Inflammatory macrophage treated with lipopolysaccharide for 4 hours (primary cell): Measurements from ENCODE around the gene NEDD4L.

Source experiments
- DNase-seq: peaks from one replicate; pipeline ENCODE4 v3.0.0-alpha.2; 2020

The NEDD4L gene

GRCh38 chr18:58125183-58125582 lies 81.2 kb downstream of the NEDD4L start:
- no peak for DNase-seq

DNA sequence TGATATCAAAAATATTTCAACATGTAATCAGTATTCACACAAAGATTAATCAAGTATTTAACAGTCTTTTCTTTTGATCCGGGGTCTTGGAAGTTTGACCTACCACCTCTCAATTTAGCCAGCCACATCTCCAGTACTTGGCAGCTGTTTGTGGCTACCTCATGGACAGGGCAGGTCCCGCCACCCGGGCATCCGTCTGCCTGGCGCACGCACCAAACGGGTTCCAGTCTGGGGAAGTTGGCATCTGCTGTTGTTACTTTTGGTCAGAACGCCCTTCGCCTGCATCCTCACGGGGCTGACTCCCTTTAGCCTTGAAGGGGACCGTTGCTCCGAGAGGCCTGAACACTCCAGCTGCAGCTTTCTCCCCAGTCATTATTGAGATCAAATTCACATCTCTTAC lies 81.7 kb downstream of the NEDD4L start:
- no peak for DNase-seq

DNA sequence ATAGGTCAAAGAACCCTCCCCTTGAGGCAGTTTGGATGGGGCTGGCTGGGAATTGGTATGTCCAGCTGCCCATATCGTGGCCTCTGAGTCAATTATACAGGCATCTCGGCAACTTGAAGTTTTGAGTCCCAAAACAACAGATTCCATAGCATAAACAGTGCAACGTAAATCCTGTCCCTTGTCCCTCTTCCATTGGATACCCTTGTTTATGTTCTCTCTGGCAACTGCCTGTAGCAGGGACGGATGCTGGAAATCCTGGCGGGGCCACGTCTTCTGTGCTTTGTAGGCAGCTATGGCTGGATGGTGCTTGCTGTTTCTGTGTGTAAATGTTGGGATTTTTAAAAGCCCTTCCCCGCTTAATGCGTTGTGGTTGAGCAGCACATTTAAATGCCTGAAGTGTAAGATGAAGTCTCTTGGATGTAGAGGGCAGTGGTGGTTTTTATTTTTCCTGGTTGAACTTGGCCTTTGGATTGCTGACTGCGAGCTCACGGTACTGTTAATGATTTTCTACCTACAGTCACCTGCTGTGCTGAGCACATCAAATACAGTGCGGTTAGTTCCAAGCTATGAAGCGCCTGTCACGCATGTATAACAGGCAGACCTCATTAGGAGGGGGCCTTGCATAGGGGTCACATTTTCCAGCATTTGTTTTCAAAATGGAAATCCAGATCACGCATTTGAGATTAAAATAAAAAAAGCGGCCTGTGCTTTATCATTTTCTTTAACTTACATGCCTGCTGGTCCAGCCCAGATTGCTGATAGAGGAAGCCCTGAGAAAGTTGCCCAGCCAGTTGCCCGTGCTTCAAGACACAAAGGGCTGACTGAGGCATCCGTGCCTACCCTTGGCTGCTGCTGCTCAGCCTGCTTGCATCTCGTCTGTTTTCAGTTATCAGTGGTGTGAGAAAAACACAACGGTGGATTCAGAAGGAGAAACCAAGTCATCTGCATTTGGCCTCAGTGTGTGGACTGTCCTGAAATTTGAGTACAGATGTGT lies 84.7 kb downstream of the NEDD4L start:
- no peak for DNase-seq

DNA sequence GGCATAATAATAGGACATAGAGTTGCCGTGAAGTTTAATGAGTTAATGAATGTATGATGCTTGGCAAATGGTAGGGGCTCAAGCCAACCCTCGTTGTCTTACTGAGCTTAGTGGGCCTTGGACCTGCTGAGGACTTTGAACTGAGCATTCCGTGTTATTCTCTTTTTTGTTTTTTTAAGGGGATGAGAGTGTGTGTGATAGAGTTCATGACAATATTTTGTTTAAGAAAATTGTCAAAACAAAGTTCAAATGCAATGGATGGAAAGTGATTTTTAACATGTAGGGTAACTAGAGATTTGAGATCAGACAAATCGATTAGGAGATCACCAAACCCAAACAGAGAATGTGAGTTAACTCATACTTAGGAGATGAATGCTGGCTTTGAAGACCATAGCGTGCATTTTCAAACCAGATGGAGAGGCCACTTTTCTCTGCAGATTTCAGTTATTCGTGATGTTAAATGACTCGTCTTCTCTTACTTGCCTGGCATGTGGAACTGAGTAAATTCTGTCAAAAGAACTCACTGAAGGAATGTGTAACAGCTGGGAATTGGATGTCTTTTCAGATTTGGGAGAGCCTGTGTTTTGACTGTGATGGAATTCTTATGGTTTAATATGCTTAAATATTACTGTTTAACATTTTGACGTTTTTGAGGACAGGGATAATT lies 88.7 kb downstream of the NEDD4L start:
- no peak for DNase-seq

GRCh38 chr18:58135183-58135641 lies 91.2 kb downstream of the NEDD4L start:
- peak; percentile 2 for DNase-seq

DNA sequence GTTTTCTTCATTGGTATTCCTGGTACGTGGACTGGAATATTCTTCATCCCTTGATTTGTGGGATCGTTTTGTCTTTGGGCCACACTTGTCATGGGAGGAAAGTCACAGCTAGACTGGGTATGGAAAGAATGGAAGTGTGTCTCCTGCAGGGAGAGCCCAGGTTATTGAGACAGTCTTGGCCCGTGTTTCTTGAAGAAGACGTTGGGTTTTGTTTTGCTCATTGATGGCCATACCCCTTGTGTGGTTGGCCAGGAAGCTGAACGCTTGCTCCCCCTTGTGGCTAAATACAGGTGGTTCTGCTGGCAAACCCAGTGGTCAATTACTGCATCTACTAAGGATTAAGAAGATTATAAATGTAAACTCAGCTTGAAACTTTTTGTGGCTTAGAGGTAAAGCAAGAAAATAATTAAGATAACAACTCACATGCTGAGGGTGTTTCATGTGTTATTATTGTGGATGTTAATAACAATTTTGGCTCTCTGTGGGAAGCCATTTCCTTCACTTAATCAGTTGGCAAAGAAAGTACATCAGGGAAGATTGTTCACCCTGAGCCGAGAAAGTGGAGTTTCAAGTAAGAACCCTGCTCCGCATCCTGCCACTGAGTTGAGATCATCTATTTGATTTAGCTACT lies 91.8 kb downstream of the NEDD4L start:
- peak; percentile 64 for DNase-seq

GRCh38 chr18:58136879-58137278 lies 92.9 kb downstream of the NEDD4L start:
- no peak for DNase-seq

DNA sequence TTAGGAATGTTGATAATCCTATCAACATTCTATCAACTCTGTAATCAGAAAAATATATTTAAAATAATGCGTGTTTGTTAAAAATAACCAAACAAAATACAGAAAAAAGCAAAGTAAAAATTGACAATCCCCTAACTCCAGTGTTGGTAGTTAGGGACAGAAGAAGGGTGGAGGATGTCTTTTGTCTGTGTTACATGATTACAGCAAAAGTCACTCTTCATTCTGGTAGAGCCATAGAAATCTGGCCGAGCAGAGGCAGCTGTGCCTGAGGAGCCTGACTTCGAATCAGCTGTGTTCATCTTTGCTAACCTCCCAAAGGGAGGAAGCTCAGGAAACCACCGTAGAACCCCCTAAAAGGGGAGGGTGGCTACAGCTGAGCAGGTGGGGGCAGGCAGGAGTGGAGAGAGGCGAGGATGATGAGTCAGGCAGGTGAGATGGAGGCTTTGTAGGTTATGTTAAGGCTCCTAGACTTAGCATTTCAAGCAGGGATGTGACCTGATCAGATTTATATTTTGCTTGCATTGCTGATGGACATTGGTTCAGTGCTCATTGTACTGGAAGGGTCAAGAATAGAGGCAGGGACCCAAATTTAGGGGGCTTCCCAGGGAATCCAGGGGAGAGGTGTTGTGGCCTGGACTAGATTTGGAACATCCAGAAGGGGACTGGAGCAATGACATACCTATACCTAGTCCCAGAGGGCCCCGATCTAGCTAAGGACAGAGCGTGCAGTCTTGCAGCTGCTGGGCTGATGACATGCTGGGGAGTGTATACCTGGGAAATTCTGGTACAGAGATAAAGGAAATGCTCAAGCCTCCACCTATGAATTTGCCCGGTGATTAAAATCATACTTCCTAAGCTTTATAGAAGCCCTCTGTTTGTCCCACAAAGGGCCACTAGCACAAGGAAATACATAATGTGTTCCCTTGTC lies 95.7 kb downstream of the NEDD4L start:
- DNase-seq: no peak

DNA sequence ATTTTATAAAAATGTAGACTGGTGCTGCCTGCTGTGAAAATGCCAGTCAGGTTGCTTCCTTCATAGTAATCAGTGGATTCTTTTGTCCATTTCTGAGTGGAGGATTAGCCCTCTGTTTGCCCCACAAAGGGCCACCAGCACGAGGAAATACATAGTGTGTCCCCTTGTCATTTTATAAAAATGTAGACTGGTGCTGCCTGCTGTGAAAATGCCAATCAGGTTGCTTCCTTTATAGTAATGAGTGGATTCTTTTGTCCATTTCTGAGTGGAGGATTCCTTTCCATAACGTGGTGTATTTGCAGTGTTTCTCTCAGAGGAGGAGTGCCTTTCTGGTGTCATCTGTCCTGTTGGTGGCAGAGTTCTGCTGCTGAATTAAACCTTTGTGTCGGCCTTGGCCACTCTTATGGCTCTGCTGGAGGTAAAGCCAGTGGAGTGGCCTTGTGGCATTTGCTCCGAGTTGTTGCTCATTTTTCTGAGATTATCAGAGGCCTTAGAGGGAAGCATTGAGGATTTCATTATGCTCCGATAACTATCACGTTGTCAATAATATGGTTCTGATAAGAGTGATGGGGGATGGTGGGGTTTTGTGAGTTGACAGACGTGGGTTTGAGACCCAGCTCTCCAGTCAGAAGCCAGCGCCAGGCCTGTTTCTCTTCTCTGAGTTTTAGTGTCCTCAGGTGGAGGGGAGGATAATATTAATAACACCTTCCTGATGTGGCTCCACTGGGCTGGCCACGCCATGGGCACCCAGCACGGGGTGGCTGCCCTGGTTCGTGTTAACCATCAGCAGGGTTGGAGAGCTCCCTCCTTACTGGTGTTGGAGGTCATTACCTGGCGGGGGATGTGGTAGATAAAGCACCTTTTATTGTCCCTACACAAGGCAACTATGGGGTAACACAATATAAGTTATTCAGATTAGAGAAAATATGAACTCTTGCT lies 96.6 kb downstream of the NEDD4L start:
- no peak for DNase-seq

- no peak for DNase-seq
These were observed 99.4 kb downstream of the NEDD4L start for GRCh38 chr18:58143386-58143785.

GRCh38 chr18:58144106-58144505 lies 100.1 kb downstream of the NEDD4L start:
- no peak for DNase-seq

DNA sequence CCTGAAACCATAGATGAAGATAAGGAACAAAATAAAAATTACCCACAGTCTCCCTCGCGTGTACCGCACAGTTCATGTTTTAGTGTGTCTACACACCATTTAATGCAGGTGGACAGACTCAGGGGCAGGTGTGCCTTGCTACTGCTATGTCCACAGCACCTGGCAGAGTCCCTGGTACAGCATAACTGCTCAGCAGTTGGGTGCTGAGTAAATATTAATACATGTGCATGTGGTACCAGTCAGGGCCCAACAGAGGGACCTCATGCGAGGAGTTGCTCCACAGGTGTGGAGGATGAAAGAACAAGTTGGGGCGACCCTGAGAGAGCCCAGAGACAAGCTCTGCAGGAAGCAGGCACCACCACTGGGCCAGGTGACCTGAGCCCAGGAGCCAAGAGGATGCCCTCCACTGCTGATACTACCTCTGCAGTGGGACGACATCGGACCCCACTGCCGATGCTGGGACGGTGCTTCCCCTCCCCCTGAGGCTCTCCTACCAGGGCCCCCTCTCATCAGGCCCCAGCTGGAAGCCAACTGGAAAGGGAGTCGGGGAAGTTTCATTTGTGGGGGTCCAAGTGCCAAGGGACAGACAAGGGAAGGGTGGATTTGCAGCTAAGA lies 100.8 kb downstream of the NEDD4L start:
- DNase-seq: no peak

DNA sequence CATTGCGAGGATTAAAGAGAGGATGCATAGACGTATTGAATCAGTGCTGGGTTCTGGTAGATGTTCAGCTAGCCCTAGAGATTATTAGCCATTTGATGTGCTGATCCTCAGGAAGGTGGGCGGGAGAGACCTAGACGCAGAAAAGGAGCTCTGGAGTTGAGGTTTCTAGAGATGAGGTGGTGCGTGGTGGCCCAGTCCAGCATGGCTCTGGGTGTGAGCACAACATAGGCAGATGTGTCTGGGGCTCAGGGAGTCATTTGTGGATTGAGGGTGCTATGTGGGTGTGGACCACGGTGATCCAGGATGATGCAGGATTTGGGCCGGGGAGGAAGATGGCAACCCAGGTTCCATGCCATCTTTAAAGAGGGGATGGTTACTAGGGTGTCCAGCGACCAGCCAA lies 102.1 kb downstream of the NEDD4L start:
- DNase-seq: no peak

DNA sequence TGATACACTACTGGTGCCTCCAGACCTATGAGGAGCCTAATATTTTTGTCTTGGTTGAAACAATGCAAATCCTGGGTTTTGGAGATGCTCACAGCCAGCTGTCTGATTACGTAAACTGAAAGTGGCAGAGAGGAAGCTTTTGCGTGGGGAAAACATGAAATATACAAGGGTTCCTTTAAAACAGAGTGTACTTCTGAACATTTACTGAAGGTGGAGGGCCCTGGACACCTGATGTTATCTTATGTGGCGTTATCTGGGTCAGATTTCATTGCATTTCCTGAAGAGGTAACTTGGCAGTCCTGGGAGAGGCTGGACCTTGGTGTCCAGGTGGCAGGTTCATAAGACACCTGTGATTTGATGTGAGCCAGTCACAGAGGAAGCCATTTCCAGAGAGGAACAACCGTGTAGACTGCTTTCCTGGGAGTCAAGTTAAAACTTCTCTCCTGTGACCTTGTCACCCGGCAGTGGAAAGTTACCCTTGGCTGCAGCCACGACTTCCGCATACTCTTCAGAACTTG lies 105.0 kb downstream of the NEDD4L start:
- DNase-seq: peak; percentile 52

DNA sequence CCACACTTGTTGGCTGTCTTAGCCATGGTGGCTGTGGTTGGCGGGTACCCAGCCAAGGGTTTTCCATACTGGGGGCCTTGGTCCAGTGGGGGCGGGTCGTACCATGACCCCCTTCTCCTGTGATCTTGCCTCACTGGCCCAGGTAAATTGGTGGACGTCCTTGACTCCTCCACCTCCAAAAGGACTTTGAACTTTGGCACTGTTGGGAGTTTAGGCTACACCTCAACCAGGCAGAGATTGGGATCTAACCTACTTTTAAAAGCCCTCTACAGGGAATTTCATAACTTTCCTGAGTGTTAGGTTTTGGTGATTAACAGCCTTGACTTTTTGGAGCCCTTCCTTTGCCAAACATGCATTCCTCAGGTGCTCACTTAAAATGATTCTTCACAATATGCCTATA lies 106.7 kb downstream of the NEDD4L start:
- no peak for DNase-seq

GRCh38 chr18:58152216-58152615 lies 108.2 kb downstream of the NEDD4L start:
- DNase-seq: no peak

DNA sequence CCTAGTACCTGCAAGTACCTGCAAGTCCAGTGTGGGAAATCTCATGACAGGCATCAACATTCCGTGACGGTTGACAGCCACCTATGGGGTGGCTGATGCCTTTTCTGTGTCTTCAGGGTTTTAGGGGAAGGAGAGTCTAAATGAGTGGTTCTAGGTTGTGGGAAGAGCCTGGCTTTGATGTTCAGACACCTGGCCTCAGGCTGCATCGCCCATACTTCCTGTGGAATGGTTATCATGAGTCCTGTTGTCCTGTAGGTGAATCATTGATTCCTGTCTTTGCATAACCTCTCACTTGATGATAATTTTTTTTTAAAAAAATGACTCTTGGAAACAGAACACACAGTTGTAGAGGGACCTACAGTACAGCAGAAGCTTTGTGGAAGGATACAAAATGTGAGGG lies 108.9 kb downstream of the NEDD4L start:
- no peak for DNase-seq

DNA sequence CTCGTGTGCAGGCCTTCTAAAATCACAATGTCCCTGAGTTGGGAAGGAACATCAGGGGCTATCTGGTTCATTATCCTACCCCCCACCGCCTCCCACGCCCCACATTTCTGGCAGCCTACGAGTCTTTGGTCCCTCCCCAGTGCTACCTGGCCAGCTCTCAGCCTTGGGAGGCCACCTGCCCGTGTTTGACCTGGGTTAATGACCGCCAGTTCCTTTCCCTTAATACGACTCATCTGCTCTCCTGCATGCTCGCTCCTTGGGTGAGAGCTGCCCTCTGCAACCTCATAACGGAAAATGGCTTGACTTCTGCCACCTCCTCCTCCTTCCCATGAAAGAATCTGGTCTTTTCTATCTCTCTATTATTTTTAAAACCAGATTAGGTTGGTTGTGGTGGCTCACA lies 112.5 kb downstream of the NEDD4L start:
- no peak for DNase-seq

DNA sequence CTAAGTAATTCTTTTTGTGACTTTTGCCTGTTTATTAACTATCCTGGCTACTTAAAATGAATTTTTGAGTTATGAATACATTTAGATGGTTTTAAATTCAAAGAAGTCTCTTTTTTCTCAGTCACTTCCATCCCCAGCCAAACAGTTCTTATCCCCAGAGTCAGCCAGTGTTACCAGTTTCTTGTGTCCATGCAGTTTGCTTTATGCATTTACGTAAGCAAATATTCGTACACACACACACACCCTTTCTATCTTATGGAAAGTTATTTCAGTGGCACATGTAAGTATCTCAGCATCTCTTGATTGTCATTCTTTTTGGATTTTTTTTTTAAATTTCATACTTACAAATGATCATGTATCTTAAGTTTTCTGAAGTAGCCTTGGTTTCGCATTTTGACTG lies 113.2 kb downstream of the NEDD4L start:
- no peak for DNase-seq

- DNase-seq: peak; percentile 13
These were observed 114.0 kb downstream of the NEDD4L start for GRCh38 chr18:58158008-58158407.

GRCh38 chr18:58158459-58158858 lies 114.4 kb downstream of the NEDD4L start:
- DNase-seq: no peak
